Astrocyte of the cerebellum (primary cell): ENCODE measurements around the gene EYS.
"Not testable (repeated sequence)": the region's sequence is repeated elsewhere in the genome, so short reads cannot be mapped to it uniquely, and the experiment has no call there.

Source experiments
- DNase-seq: peaks from one replicate; pipeline ENCODE4 v3.0.0-alpha.2; 2011; ENCODE audit warnings: low read depth
- H3K4me3 ChIP-seq: 2 replicates; pipeline ENCODE4 v1.5.1; 2011; ENCODE audit warnings: mild to moderate bottlenecking, low read depth, low read length, moderate library complexity
- CTCF ChIP-seq: IDR thresholded peaks from 2 replicates; pipeline ENCODE4 v1.5.1; 2012; ENCODE audit warnings: low read length, low read depth, moderate library complexity, mild to moderate bottlenecking; ENCODE audit errors: missing control alignments
- in situ Hi-C: cut with HindIII; loops from 2 replicates; pipeline ENCODE4 v1.10.0; 2017; ENCODE audit warnings: low sequenced_read_pairs

EYS gene

GRCh38 chr6:65610746-65611145 is 96.3 kb downstream of the EYS start:
- in situ Hi-C loops = no loop called here
- no peak overlapping the region for H3K4me3 ChIP-seq
- no peak for TF ChIP-seq CTCF
- no peak for DNase-seq

DNA sequence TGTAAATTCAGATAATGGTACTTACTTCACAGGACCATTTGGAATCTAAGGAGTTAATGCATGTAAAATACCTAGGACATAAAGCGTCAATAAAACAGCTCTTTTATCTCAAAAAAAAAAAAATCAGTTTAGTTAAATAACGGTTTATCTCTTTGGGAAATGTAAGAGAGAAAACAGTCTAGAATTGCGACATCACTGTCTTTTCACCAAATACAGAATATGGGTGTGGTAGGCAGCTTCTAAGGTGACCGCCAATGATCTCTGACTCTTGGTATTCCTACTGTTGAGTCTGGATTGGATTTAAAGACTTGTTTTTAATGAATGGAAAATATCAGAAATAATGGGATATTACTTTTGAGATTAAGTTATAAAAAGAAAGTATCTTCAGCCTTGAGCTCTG is 111.5 kb downstream of the EYS start:
- H3K4me3 ChIP-seq = no peak overlapping the region
- in situ Hi-C loops = no loop called here
- DNase-seq = no peak
- no peak for TF ChIP-seq CTCF

- DNase-seq = no peak
- H3K4me3 ChIP-seq = no peak overlapping the region
- no peak for TF ChIP-seq CTCF
- in situ Hi-C loops = no loop called here
Observed at GRCh38 chr6:65570340-65570739, 136.7 kb downstream of the EYS start.

DNA sequence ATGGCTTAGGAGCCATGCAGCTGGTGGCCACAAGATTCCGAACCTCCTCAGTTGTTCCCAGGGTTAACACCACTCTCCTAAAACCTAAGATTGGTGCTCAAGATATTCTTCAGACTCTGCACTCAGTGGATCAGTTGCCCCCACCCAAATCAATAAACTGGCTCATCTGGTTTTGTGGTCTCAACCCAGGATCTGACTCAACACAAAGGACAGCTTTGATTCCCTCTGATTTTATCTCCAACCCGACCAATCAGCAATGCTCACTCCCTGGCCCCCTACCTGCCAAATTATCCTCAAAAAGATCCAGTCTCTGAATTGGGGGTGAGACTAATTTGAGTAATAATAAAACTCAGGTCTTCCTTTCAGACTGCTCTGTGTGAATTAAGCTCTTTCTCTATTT is 137.5 kb downstream of the EYS start:
- DNase-seq = no peak
- in situ Hi-C loops = no loop called here
- H3K4me3 ChIP-seq = no peak overlapping the region
- TF ChIP-seq CTCF = no peak

GRCh38 chr6:65569056-65569455 is 138.0 kb downstream of the EYS start:
- H3K4me3 ChIP-seq, DNase-seq, in situ Hi-C loops: not testable (repeated sequence)

DNA sequence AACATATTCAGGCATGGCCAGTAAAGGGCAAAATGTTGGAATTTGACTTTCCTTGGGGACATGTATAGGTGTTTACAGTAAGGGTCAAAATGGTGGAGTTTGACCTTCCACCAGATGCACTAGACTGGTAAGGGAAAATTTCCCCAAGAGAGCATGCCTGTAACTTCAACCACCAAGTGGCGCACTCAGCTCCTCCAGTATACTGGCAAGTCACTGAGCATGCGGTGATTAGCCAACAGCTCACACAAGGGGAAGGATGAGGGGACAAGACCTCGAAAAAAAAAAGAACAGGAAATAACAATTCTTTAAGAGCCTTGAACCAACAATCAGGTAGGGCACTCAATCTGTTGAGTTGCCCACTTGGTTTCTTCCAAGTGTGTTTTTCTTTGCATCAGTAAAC is 140.9 kb downstream of the EYS start:
- no peak overlapping the region for H3K4me3 ChIP-seq
- no peak for TF ChIP-seq CTCF
- DNase-seq = no peak
- in situ Hi-C loops = no loop called here

GRCh38 chr6:65558071-65558470 is 149.0 kb downstream of the EYS start:
- no peak for DNase-seq
- TF ChIP-seq CTCF = no peak
- in situ Hi-C loops = no loop called here

More at GRCh38 chr6:65558071-65558470, 149.0 kb downstream of the EYS start:
- H3K4me3 ChIP-seq = no peak overlapping the region
